Keratinocyte (primary cell): ENCODE measurements around the gene TBRG4. TPM values are rescaled to one million over a fixed set of nuclear protein-coding genes. Genes with fewer than 3 reads are reported as not detected.
"Not testable (repeated sequence)": the region's sequence is repeated elsewhere in the genome, so short reads cannot be mapped to it uniquely, and the experiment has no call there.

Experiments used
- DNase-seq: peaks from one replicate; pipeline ENCODE4 v3.0.0-alpha.2; 2011; ENCODE audit warnings: low read depth, missing footprints, low spot score
- FAIRE-seq: peaks from 2 replicates; lab custom pipeline; 2011; peaks lifted over from hg19 to GRCh38; lab: Jason Lieb, UNC
- H2AFZ ChIP-seq: 2 replicates; pipeline ENCODE4 v1.6.0; 2012; ENCODE audit warnings: low read length, control low read depth, inconsistent platforms; ENCODE audit not compliant: control insufficient read depth
- H3K27ac ChIP-seq: 2 replicates; pipeline ENCODE4 v1.5.1; 2011; ENCODE audit warnings: low read length; ENCODE audit not compliant: control insufficient read depth, insufficient read depth
- H3K27me3 ChIP-seq: 3 replicates; pipeline ENCODE4 v1.6.0; 2011; ENCODE audit warnings: low read length; ENCODE audit not compliant: control insufficient read depth, insufficient read depth; ENCODE audit errors: extremely low read depth
- H3K36me3 ChIP-seq, 2 experiments: 2 replicates in 1 of 2; 3 replicates in 1 of 2; pipeline ENCODE4 v1.5.1; 2011; ENCODE audit warnings: low read length in 2 of 2, mild to moderate bottlenecking in 1 of 2; ENCODE audit not compliant: control insufficient read depth in 2 of 2, insufficient read depth in 2 of 2; ENCODE audit errors: extremely low read depth in 1 of 2
- H3K4me1 ChIP-seq: 3 replicates; pipeline ENCODE4 v1.5.1; 2011; ENCODE audit warnings: low read length; ENCODE audit not compliant: control insufficient read depth, insufficient read depth; ENCODE audit errors: extremely low read depth
- H3K4me2 ChIP-seq: 3 replicates; pipeline ENCODE4 v1.6.0; 2011; ENCODE audit warnings: low read depth, low read length; ENCODE audit not compliant: control insufficient read depth, insufficient read depth; ENCODE audit errors: extremely low read depth
- H3K4me3 ChIP-seq, 3 experiments: fragments of 200-600 bp in 1 of 3; sonication (generic) in 1 of 3; 2 replicates in 2 of 3; 3 replicates in 1 of 3; pipeline ENCODE4 v1.5.1; 2011 to 2016; ENCODE audit warnings: low read length in 3 of 3, mild to moderate bottlenecking in 3 of 3, control low read depth in 2 of 3, inconsistent platforms in 1 of 3, low read depth in 1 of 3, mixed read lengths in 1 of 3, mixed run types in 1 of 3, moderate library complexity in 1 of 3; ENCODE audit not compliant: control insufficient read depth in 2 of 3, insufficient read depth in 2 of 3; ENCODE audit errors: extremely low read depth in 1 of 3
- H3K79me2 ChIP-seq: 2 replicates; pipeline ENCODE4 v1.6.0; 2012; ENCODE audit warnings: low read length; ENCODE audit not compliant: control insufficient read depth, insufficient read depth
- H3K9ac ChIP-seq: 3 replicates; pipeline ENCODE4 v1.6.0; 2011; ENCODE audit warnings: low read length; ENCODE audit not compliant: control insufficient read depth, insufficient read depth; ENCODE audit errors: extremely low read depth
- H3K9me1 ChIP-seq: 3 replicates; pipeline ENCODE4 v1.6.0; 2011; ENCODE audit warnings: low read length; ENCODE audit not compliant: control insufficient read depth, insufficient read depth; ENCODE audit errors: extremely low read depth
- H3K9me3 ChIP-seq: 2 replicates; pipeline ENCODE4 v1.5.1; 2012; ENCODE audit warnings: low read depth, low read length; ENCODE audit not compliant: control insufficient read depth
- H4K20me1 ChIP-seq: 3 replicates; pipeline ENCODE4 v1.6.0; 2011; ENCODE audit warnings: low read length; ENCODE audit not compliant: control insufficient read depth, insufficient read depth; ENCODE audit errors: extremely low read depth
- CTCF ChIP-seq, 3 experiments: IDR thresholded peaks in 1 of 3; conservative IDR thresholded peaks in 1 of 3; optimal IDR thresholded peaks in 1 of 3; 2 replicates in 2 of 3; 3 replicates in 1 of 3; pipeline versions ENCODE3 to v1.5.1; 2011; ENCODE audit warnings: low read length in 3 of 3, mild to moderate bottlenecking in 3 of 3, moderate library complexity in 2 of 3, control low read depth in 1 of 3, inconsistent platforms in 1 of 3; ENCODE audit not compliant: insufficient read depth in 2 of 3; ENCODE audit errors: extremely low read depth in 1 of 3
- EZH2 ChIP-seq: IDR thresholded peaks from one replicate; pipeline ENCODE4 v1.6.1; 2012; ENCODE audit warnings: inconsistent platforms, mild to moderate bottlenecking, low read length, moderate library complexity
- dilution Hi-C: fragments of 300-500 bp; cut with MboI; formaldehyde crosslinking; loops from one replicate; pipeline ENCODE4 v1.7.0; 2020; ENCODE audit warnings: low sequenced_read_pairs; ENCODE audit not compliant: extremely low pct_ligation_motif_present
- polyA plus RNA-seq, 5 experiments: library from polyadenylated mRNA; depleted of rRNA in 3 of 5; stranded (reverse) in 3 of 5; stranded (forward) in 1 of 5; unstranded in 1 of 5; fragments of >200 nt; gene quantifications; 1 replicate in 1 of 5; 2 replicates in 3 of 5; 3 replicates in 1 of 5; pipeline versions ENCODE4 v1.2.1 to v1.2.3, GENCODE V29; 2011 to 2012; ENCODE audit warnings: missing spikeins in 2 of 5, low read depth in 1 of 5, low replicate concordance in 1 of 5

TBRG4 gene
- polyA plus RNA-seq, 1 donor (not counting 4 experiments of a cell fraction or from before 2014, with no cell fraction given): 90.5 TPM

- H3K79me2 ChIP-seq: no peaks in the 10 kb centered on the region
- H4K20me1 ChIP-seq: no peaks in the 10 kb centered on the region
- H3K4me3 ChIP-seq: no peak overlapping the region
- no peak overlapping the region for H3K27ac ChIP-seq
- dilution Hi-C loops: no loop called here
- DNase-seq (no peak), FAIRE-seq (no peak)
- no peak overlapping the region for H3K9ac ChIP-seq
- H3K4me1 ChIP-seq: peaks cover 3% of the 10 kb centered on the region
- no peak overlapping the region for H2AFZ ChIP-seq
- H3K27me3 ChIP-seq: peaks cover 34% of the 10 kb centered on the region
- TF ChIP-seq CTCF (optimal IDR thresholded peaks at IDR 0.05 in 1 of 3, IDR thresholded peaks at IDR 0.05 in 1 of 3, conservative IDR thresholded peaks at IDR 0.05 in 1 of 3; ENCODE audit: extremely low read depth in 1 of 3, insufficient read depth in 2 of 3, low read length in 3 of 3) (no peak), EZH2 (no peak)
- no peak overlapping the region for H3K4me2 ChIP-seq
- H3K9me1 ChIP-seq: no peaks in the 10 kb centered on the region
- H3K36me3 ChIP-seq: no peaks in the 10 kb centered on the region
- no peaks in the 10 kb centered on the region for H3K9me3 ChIP-seq
Observed at GRCh38 chr7:45155941-45156340, 44.4 kb upstream of the TBRG4 start.

GRCh38 chr7:45155357-45155900 is 43.9 kb upstream of the TBRG4 start:
- TF ChIP-seq CTCF (optimal IDR thresholded peaks at IDR 0.05 in 1 of 3, IDR thresholded peaks at IDR 0.05 in 1 of 3, conservative IDR thresholded peaks at IDR 0.05 in 1 of 3; ENCODE audit: extremely low read depth in 1 of 3, insufficient read depth in 2 of 3, low read length in 3 of 3) (no peak), EZH2 (no peak)
- Histone ChIP-seq H3K79me2 (no peaks in the 10 kb centered on the region), H3K27ac (no peak overlapping the region), H3K9me3 (no peaks in the 10 kb centered on the region), H3K27me3 (peaks cover 35% of the 10 kb centered on the region), H2AFZ (no peak overlapping the region), H3K36me3 (no peaks in the 10 kb centered on the region), H4K20me1 (no peaks in the 10 kb centered on the region), H3K4me2 (no peak overlapping the region), H3K9ac (no peak overlapping the region), H3K9me1 (no peaks in the 10 kb centered on the region), H3K4me3 (no peak overlapping the region), H3K4me1 (peaks cover 3% of the 10 kb centered on the region)
- no peak for DNase-seq
- no peak for FAIRE-seq
- dilution Hi-C loops: no loop called here

GRCh38 chr7:45153861-45154260 is 42.4 kb upstream of the TBRG4 start:
- H3K4me2 ChIP-seq, H3K4me3 ChIP-seq, DNase-seq, dilution Hi-C loops, H3K4me1 ChIP-seq, H3K79me2 ChIP-seq, H3K9me3 ChIP-seq, H3K27ac ChIP-seq, H3K9me1 ChIP-seq, FAIRE-seq, H2AFZ ChIP-seq, H3K36me3 ChIP-seq, H4K20me1 ChIP-seq, H3K9ac ChIP-seq: not testable (repeated sequence)
- peaks cover 24% of the 10 kb centered on the region for H3K27me3 ChIP-seq
